GM18498 (cell line): ENCODE data around the gene NPR2.

Experiments
- ATAC-seq: cut with Tn5 transposase; IDR thresholded peaks from one replicate; pipeline ENCODE4 v1.9.1; 2021; ENCODE audit warnings: mild to moderate bottlenecking, moderate library complexity; ENCODE audit not compliant: unreplicated experiment

Gene NPR2

DNA sequence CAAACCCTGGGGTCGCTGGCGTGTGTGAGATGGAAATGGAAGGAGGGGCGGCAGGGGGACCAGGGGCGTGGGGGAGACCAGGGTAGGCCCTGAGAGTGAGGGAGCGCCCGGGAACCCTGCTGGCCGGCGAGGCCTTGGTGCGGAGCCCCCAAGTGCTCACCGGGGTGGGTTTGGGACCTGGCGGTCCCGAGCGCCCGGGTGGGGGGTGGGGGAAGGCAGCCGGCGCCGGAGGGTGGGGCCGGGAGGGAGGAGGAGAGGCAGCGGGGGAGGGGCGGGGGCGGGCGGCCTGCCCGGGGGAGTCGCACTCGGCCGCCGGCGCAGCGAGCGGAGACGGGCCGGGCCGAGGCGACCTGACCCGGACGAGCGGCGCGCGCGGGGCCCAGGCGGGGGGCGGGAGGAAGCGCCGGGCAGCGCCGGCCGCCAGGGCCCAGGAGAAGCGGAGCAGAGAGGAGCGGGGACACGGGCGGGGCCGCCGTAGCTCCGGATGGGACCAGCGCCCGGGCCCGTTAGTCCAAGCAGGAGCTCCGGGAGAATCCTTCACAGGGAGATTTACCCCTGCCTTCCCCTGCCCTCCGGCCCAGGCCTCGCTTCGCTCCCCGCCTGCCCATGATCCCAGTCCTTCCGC, at the start of gene NPR2:
TSS of gene NPR2 (plus strand) at position 295 of the 625 bp plus-strand sequence. CDS start 818 bp downstream, outside the sequence.
- no peak for ATAC-seq

- ATAC-seq, result no peak
Observed at GRCh38 chr9:35741740-35742139, 49.7 kb upstream of the NPR2 start.

- ATAC-seq, result no peak
Observed at GRCh38 chr9:35743452-35743851, 47.9 kb upstream of the NPR2 start.

- no peak for ATAC-seq
Observed at GRCh38 chr9:35743880-35744518, 47.4 kb upstream of the NPR2 start.

DNA sequence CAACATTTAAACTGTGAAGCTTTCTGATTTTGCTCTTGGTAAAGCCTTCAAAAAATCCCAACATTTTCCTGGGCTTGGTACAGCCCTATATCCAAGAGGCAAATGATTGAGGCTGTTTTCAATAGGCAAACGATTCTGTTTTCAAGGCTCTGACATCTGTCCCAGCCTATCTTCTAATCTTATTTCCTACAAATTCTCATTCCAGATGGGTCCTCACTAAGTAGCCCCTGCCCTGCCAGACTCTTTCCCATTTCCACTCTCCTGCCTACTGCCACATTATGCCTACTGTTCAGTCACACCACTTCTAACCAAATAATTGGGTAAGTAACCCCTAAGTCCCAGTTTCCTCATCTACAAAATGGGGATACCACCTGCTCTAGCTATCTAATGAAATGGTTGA, 45.8 kb upstream of the NPR2 start:
- ATAC-seq, result no peak

- no peak for ATAC-seq
Observed at GRCh38 chr9:35746583-35746982, 44.8 kb upstream of the NPR2 start.

DNA sequence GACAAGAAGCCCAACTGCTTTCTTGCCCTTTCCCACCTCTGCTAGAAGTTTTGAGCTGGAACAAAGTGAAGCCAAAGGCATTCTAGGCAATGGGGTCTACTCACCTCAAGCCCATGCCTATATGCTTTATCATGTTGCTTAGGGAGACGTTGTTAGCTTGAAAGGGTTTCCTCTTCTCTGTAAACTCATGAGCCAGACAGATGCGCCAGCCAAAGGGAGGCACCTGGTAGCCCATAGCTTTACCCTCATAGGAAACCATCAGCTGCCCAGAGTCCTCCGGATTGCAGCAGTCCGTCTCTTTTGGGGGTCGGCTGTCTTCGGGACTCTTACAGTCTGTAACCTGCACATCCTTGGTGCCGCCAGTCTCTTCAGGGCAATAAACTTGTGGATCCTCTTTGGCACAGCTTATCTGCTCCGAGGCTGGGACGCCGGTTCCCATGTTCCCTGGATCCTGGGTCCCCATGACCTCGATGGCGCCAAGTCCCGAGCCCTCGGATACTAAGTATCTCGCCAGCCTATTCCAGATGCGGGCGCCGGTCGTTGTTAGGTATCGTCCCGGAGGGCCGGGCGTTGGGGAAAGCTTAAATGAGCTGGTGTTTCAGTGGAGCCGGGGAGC, 43.0 kb upstream of the NPR2 start:
- ATAC-seq, result no peak

DNA sequence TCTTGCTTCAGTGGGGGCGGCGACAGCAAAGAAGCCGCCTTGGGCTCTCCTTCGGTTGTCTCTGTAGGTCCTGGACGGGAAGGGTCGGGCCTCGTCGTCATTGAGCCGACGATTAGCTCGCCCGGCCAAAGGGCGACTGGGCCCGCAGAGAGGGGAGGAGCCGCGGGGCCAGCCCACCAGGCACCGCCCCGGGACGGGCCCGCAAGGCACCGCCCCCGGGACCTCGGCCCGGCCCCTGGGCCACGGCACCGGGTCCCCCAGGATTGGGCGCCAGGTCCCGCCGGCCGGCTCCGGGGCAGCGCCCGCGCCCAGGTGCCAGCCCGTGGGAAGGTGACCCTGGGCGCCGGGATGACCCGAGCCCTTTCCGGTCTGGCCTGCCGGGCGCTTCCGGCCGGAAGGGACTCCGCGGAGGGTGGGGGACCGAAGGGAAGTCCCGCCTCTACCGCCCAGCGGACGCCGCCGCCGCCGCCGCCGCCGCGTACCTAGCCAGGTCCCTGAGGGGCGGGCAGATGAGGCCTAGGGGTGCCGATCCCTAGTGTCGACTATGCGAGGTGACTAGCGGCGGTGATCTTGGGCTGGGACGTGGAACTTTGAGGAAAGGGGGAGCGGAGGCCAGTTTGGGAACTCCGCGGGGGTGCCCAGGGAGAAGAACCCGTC, 42.4 kb upstream of the NPR2 start, which contains the start of the genes GBA2 and RGP1:
TSS of gene GBA2 (minus strand) at position 371 of the 657 bp plus-strand sequence. CDS start 524 bp downstream, outside the sequence.
TSS of gene RGP1 (plus strand) at position 430 of the 657 bp plus-strand sequence. CDS start 469 bp downstream, outside the sequence.
- ATAC-seq, result peak; percentile 83

GRCh38 chr9:35749515-35750255, 41.7 kb upstream of the NPR2 start:
- peak; percentile 38 for ATAC-seq

GRCh38 chr9:35750256-35750531, 41.2 kb upstream of the NPR2 start:
- no peak for ATAC-seq

- no peak for ATAC-seq
Observed at GRCh38 chr9:35753466-35753865, 37.9 kb upstream of the NPR2 start.

DNA sequence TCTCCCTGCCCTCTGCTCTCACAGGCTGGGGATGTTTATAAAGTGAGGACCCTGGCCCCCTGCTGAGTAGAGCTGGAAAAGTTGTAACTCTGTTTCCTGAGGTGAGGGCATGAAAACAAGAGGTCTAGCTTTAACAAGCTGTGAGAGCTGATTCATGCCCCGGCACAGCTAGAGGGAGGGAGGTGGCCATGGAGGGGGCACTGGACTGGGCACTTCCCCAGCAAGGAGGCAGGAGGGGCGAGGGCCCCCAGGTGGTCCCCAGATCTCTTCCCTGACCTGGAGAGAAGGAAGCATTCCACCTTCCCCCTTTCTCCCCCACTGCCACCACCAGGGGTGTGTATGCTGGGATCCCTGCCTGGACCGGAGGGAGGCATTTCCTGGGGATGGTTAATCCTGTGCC, 37.1 kb upstream of the NPR2 start, which contains the start of gene MSMP:
TSS of gene MSMP (minus strand) at position 13 of the 400 bp plus-strand sequence. CDS start 147 bp downstream, outside the sequence.
- no peak for ATAC-seq

- ATAC-seq, result no peak
Observed at GRCh38 chr9:35755071-35755470, 36.3 kb upstream of the NPR2 start.

DNA sequence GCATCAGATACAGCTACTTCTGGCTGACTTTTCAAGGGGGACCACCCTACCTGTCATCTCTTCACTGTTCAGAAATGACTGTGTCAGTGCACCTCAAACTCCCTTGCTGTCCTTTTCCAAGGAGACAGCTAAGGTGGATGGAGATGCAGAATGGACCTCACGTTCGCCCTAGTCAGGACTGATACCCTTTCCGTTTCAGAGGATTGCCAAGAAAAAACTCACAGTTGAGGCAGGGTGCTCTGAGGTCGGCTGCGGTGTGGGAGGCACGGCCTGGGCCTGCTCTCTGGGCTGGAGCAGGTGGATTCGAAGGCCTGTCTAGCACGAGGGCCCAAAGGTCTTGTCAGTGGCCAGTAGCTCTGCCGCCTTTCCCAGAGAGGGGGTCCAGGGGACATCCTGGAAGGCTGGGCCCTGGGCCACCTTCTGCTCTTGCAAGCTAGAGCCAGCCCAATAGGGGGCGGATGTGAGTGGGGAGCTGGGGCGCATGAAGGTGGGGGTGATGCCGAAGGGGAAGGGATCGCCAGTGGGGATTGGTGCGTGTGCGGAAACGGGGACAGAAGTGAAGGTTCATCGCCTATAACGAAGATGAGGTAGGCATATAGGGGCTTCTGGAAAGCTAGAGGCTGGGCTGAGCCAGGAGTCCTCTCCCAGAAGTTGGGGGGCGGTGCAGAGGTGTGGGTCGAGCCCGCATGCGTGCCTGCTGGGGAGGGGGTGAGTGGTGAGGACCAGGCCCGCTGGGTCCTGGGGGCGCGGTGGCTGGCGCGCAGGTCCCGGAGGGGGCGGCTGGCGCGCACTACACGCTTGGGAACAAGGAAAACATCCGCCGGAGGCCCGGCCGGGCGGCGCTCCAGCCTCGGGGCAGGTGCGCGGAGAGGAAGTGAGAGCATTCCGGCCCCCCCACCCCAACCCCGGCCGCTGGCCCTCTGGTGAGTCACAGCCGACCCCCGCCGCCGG, 34.8 kb upstream of the NPR2 start:
- peak; percentile 77 for ATAC-seq

- peak; percentile 46 for ATAC-seq
Observed at GRCh38 chr9:35757226-35757891, 34.0 kb upstream of the NPR2 start.

GRCh38 chr9:35757892-35758275, 33.5 kb upstream of the NPR2 start:
- ATAC-seq, result no peak

- ATAC-seq, result no peak
Observed at GRCh38 chr9:35758475-35759050, 32.8 kb upstream of the NPR2 start.

- ATAC-seq, result no peak
Observed at GRCh38 chr9:35759795-35760194, 31.6 kb upstream of the NPR2 start.

DNA sequence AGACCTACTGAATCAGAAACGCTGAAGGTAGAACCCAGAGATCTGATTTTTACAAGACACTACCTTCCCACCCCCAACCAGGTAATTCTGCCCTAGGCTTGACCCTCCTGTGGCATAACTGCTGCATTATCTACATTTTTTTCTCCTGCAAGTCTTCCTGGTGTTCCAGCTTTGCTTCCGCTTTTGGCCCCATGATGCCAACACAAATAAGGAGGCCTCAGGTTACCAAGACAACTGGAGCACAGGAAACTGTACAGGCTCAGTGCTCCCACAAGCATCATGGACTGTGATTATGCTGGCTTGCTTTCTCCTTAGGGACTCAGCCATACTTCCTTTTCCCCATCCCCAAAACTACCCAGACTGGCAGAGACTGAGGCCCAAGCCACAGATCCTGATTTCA, 30.7 kb upstream of the NPR2 start:
- no peak for ATAC-seq
